ENCODE results near the gene MSH6. TPM values are rescaled to one million over a fixed set of nuclear protein-coding genes. Genes with fewer than 3 reads are reported as not detected.
A peak's percentile ranks its signal among the peaks of the same experiment; 100 is the strongest.

MSH6 gene
- total RNA-seq: 30.5 TPM

- peak; percentile 88 for DNase-seq (ENCODE audit: low spot score)
These were observed at the start of gene MSH6 for GRCh38 chr2:47782671-47783485. Gene MSH6, plus strand, starts transcription at chr2:47783145. Its CDS starts 89 bp downstream, at chr2:47783234.

- DNase-seq (ENCODE audit: low spot score): no peak
These were observed 47.6 kb upstream of the MSH6 start for GRCh38 chr2:47735136-47735869.

GRCh38 chr2:47735912-47736311 is 47.0 kb upstream of the MSH6 start:
- DNase-seq (ENCODE audit: low spot score): no peak

- no peak for DNase-seq (ENCODE audit: low spot score)
These were observed 45.6 kb upstream of the MSH6 start for GRCh38 chr2:47737191-47737975.

- DNase-seq (ENCODE audit: low spot score): no peak
These were observed 44.6 kb upstream of the MSH6 start for GRCh38 chr2:47738331-47738730.

GRCh38 chr2:47741101-47741500 is 41.8 kb upstream of the MSH6 start:
- DNase-seq (ENCODE audit: low spot score): no peak

GRCh38 chr2:47741637-47742036 is 41.3 kb upstream of the MSH6 start:
- DNase-seq (ENCODE audit: low spot score): no peak

- DNase-seq (ENCODE audit: low spot score): no peak
These were observed 38.9 kb upstream of the MSH6 start for GRCh38 chr2:47744074-47744473.

GRCh38 chr2:47747878-47748277 is 35.1 kb upstream of the MSH6 start:
- DNase-seq (ENCODE audit: low spot score): no peak

GRCh38 chr2:47751856-47752414 is 31.0 kb upstream of the MSH6 start:
- no peak for DNase-seq (ENCODE audit: low spot score)

GRCh38 chr2:47767497-47767844 is 15.5 kb upstream of the MSH6 start:
- DNase-seq (ENCODE audit: low spot score): no peak

- peak; percentile 56 for DNase-seq (ENCODE audit: low spot score)
These were observed 14.9 kb upstream of the MSH6 start for GRCh38 chr2:47767880-47768609.

- no peak for DNase-seq (ENCODE audit: low spot score)
These were observed 13.6 kb upstream of the MSH6 start for GRCh38 chr2:47769318-47769717.

GRCh38 chr2:47771211-47771610 is 11.7 kb upstream of the MSH6 start:
- no peak for DNase-seq (ENCODE audit: low spot score)

- DNase-seq (ENCODE audit: low spot score): no peak
These were observed 10.6 kb upstream of the MSH6 start for GRCh38 chr2:47772343-47772742.

- no peak for DNase-seq (ENCODE audit: low spot score)
These were observed 8.4 kb upstream of the MSH6 start for GRCh38 chr2:47774567-47774966.

GRCh38 chr2:47777277-47777937 is 5.5 kb upstream of the MSH6 start:
- no peak for DNase-seq (ENCODE audit: low spot score)

- no peak for DNase-seq (ENCODE audit: low spot score)
These were observed 4.1 kb upstream of the MSH6 start for GRCh38 chr2:47778698-47779425.

GRCh38 chr2:47779426-47779790 is 3.5 kb upstream of the MSH6 start:
- no peak for DNase-seq (ENCODE audit: low spot score)

- DNase-seq (ENCODE audit: low spot score): no peak
These were observed 619 bp upstream of the MSH6 start for GRCh38 chr2:47782381-47782670.

Data from ureter (tissue), 1 donor.